Astrocyte (in vitro differentiated cells and primary cell): ENCODE results near the gene GNAQ. TPM values are rescaled to one million over a fixed set of nuclear protein-coding genes. Genes with fewer than 3 reads are reported as not detected.

Experiments
- DNase-seq: peaks from one replicate; pipeline ENCODE4 v3.0.0-alpha.2; 2010; ENCODE audit warnings: low read depth
- FAIRE-seq: peaks from 2 replicates; lab custom pipeline; 2011; peaks lifted over from hg19 to GRCh38; lab: Jason Lieb, UNC
- H2AFZ ChIP-seq: 2 replicates; pipeline ENCODE4 v1.6.0; 2012; ENCODE audit warnings: low read depth, low read length, inconsistent platforms
- H3K27ac ChIP-seq: 2 replicates; pipeline ENCODE4 v1.5.1; 2011; ENCODE audit warnings: low read depth, low read length, inconsistent platforms
- H3K27me3 ChIP-seq: 2 replicates; pipeline ENCODE4 v1.6.0; 2011; ENCODE audit warnings: low read length, inconsistent platforms; ENCODE audit not compliant: insufficient read depth
- H3K36me3 ChIP-seq: 2 replicates; pipeline ENCODE4 v1.5.1; 2011; ENCODE audit warnings: low read length, inconsistent platforms; ENCODE audit not compliant: insufficient read depth
- H3K4me1 ChIP-seq: 2 replicates; pipeline ENCODE4 v1.5.1; 2011; ENCODE audit warnings: low read length, inconsistent platforms; ENCODE audit not compliant: insufficient read depth
- H3K4me2 ChIP-seq: 2 replicates; pipeline ENCODE4 v1.6.0; 2012; ENCODE audit warnings: low read length, inconsistent platforms
- H3K4me3 ChIP-seq: 2 replicates; pipeline ENCODE4 v1.5.1; 2011; ENCODE audit warnings: low read depth, mild to moderate bottlenecking, low read length, inconsistent platforms; ENCODE audit not compliant: insufficient read depth
- H3K79me2 ChIP-seq: 2 replicates; pipeline ENCODE4 v1.6.0; 2012; ENCODE audit warnings: mild to moderate bottlenecking, low read length, inconsistent platforms; ENCODE audit not compliant: insufficient read depth
- H3K9ac ChIP-seq: 2 replicates; pipeline ENCODE4 v1.6.0; 2012; ENCODE audit warnings: mild to moderate bottlenecking, low read length, inconsistent platforms
- H3K9me3 ChIP-seq: 2 replicates; pipeline ENCODE4 v1.5.1; 2012; ENCODE audit warnings: low read depth, mild to moderate bottlenecking, low read length, inconsistent platforms; ENCODE audit not compliant: insufficient read depth
- H4K20me1 ChIP-seq: 2 replicates; pipeline ENCODE4 v1.6.0; 2012; ENCODE audit warnings: low read length, inconsistent platforms; ENCODE audit not compliant: insufficient read depth
- H3K27ac Mint-ChIP-seq: one replicate; pipeline ENCODE4 v1.8.0; 2021; ENCODE audit warnings: mild to moderate bottlenecking, mixed read lengths; ENCODE audit not compliant: unreplicated experiment
- H3K27me3 Mint-ChIP-seq: one replicate; pipeline ENCODE4 v1.8.0; 2021; ENCODE audit warnings: low read depth, mixed read lengths; ENCODE audit not compliant: unreplicated experiment
- H3K36me3 Mint-ChIP-seq: one replicate; pipeline ENCODE4 v1.8.0; 2021; ENCODE audit warnings: low read depth, mixed read lengths; ENCODE audit not compliant: unreplicated experiment
- H3K4me1 Mint-ChIP-seq: one replicate; pipeline ENCODE4 v1.8.0; 2021; ENCODE audit warnings: low read depth, mixed read lengths; ENCODE audit not compliant: unreplicated experiment
- H3K4me3 Mint-ChIP-seq: one replicate; pipeline ENCODE4 v1.8.0; 2021; ENCODE audit warnings: mild to moderate bottlenecking, moderate library complexity, mixed read lengths; ENCODE audit not compliant: unreplicated experiment
- H3K9me3 Mint-ChIP-seq: one replicate; pipeline ENCODE4 v1.8.0; 2021; ENCODE audit warnings: mild to moderate bottlenecking, mixed read lengths; ENCODE audit not compliant: unreplicated experiment
- EZH2 ChIP-seq: IDR thresholded peaks from 2 replicates; pipeline ENCODE4 v1.6.1; 2012; ENCODE audit warnings: mild to moderate bottlenecking, low read length, inconsistent platforms; ENCODE audit not compliant: insufficient read depth
- total RNA-seq: library from RNA; stranded (reverse); gene quantifications from 2 replicates; pipeline ENCODE4 v1.2.1, GENCODE V29; 2021
- TF ChIP-seq, protein P1 (sequence below): IDR thresholded peaks from 2 replicates; pipeline ENCODE4 v1.5.1; 2011; ENCODE audit warnings: low read depth, mild to moderate bottlenecking, inconsistent platforms, low read length, moderate library complexity; ENCODE audit not compliant: insufficient read depth

Gene GNAQ
- total RNA-seq, 1 donor from 2014 or later: 74.9 TPM

DNA sequence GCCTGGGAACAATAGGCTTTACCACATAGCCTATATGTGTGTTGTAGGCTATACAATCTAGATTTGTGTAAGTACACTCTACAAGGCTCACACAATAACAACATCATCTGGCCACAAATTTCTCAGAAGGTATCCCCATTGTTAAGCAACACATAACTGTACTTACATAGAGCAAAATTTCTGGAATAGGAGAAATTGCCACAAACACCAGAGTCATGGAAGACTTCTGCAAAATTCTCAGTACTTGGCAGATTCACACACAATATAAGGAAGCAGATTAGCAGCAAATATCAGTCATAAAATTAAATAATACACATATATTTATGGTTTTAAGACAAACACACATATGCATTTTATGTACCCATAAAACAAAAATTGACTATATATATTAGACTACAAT is 16.4 kb downstream of the GNAQ start:
- Histone ChIP-seq H3K4me2 (no peak overlapping the region), H3K27me3 (no peaks in the 10 kb centered on the region), H4K20me1 (peaks cover 40% of the 10 kb centered on the region), H3K9me3 (no peaks in the 10 kb centered on the region), H3K27ac (peak overlapping the region; percentile 36), H2AFZ (no peak overlapping the region), H3K4me3 (no peak overlapping the region), H3K9ac (no peak overlapping the region), H3K36me3 (no peaks in the 10 kb centered on the region), H3K79me2 (peaks cover 97% of the 10 kb centered on the region), H3K4me1 (peaks cover 16% of the 10 kb centered on the region)
- Mint-ChIP-seq H3K27me3 (no peaks in the 10 kb centered on the region), H3K36me3 (peaks cover 4% of the 10 kb centered on the region), H3K27ac (no peak overlapping the region), H3K4me1 (peaks cover 34% of the 10 kb centered on the region), H3K9me3 (no peaks in the 10 kb centered on the region), H3K4me3 (no peak overlapping the region)
- TF ChIP-seq EZH2: no peak
- TF ChIP-seq, protein P1, sequence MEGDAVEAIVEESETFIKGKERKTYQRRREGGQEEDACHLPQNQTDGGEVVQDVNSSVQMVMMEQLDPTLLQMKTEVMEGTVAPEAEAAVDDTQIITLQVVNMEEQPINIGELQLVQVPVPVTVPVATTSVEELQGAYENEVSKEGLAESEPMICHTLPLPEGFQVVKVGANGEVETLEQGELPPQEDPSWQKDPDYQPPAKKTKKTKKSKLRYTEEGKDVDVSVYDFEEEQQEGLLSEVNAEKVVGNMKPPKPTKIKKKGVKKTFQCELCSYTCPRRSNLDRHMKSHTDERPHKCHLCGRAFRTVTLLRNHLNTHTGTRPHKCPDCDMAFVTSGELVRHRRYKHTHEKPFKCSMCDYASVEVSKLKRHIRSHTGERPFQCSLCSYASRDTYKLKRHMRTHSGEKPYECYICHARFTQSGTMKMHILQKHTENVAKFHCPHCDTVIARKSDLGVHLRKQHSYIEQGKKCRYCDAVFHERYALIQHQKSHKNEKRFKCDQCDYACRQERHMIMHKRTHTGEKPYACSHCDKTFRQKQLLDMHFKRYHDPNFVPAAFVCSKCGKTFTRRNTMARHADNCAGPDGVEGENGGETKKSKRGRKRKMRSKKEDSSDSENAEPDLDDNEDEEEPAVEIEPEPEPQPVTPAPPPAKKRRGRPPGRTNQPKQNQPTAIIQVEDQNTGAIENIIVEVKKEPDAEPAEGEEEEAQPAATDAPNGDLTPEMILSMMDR: no peak
- no peak for DNase-seq
- FAIRE-seq: no peak

DNA sequence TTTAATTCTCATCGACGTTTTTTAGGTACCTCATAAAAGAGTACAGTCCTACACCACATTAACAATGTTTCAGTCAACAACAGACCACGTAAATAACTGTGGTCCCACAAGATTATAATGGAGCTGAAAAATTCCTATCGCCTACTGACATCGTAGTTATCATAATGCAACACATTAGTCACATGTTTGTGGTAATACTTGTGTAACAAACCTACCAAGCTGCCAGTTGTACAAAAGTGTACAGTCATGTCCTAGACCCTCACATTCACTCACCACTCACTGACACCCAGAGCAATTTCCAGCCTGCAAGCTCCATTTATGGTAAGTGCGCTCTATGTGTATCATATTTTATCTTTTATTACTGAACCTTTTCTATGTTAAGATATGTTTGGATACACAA is 16.8 kb downstream of the GNAQ start:
- peaks cover 38% of the 10 kb centered on the region for H3K4me1 Mint-ChIP-seq
- H3K4me2 ChIP-seq: peak overlapping the region; percentile 70
- no peak for FAIRE-seq
- no peaks in the 10 kb centered on the region for H3K36me3 Mint-ChIP-seq
- H3K9ac ChIP-seq: no peak overlapping the region
- no peaks in the 10 kb centered on the region for H3K27me3 ChIP-seq
- TF ChIP-seq EZH2: no peak
- TF ChIP-seq, protein P1: no peak
- H4K20me1 ChIP-seq: peaks cover 40% of the 10 kb centered on the region
- no peaks in the 10 kb centered on the region for H3K9me3 Mint-ChIP-seq
- no peaks in the 10 kb centered on the region for H3K36me3 ChIP-seq
- no peaks in the 10 kb centered on the region for H3K9me3 ChIP-seq
- H3K27ac ChIP-seq: peak overlapping the region; percentile 36
- peak; percentile 85 for DNase-seq
- H3K79me2 ChIP-seq: peaks cover 97% of the 10 kb centered on the region
- no peak overlapping the region for H2AFZ ChIP-seq
- peaks cover 16% of the 10 kb centered on the region for H3K4me1 ChIP-seq
- H3K27ac Mint-ChIP-seq: peak overlapping the region; percentile 85
- H3K27me3 Mint-ChIP-seq: no peaks in the 10 kb centered on the region
- H3K4me3 Mint-ChIP-seq: no peak overlapping the region
- no peak overlapping the region for H3K4me3 ChIP-seq

DNA sequence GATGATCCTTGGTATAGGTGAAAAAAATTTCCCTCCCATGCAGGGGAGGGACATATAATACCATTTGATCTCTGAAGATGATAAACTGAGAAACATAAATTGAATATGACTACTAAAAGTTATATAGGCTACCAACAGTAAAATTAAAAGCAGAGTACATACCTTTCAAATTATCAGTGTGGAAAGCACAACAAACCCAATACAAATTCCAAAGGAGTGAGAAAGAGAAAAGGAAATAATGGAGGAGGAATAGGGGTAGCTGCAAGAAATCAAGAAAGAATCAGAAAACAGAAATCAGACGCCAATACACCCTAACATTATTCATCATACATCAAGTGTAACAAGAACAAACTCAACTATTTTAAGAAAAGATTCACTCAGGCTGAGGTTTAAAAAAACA is 17.7 kb downstream of the GNAQ start:
- peaks cover 99% of the 10 kb centered on the region for H3K79me2 ChIP-seq
- peaks cover 40% of the 10 kb centered on the region for H3K4me1 Mint-ChIP-seq

More for the DNA sequence above, 17.7 kb downstream of the GNAQ start:
- Histone ChIP-seq H3K27me3 (no peaks in the 10 kb centered on the region), H3K4me2 (peak overlapping the region; percentile 70), H3K4me3 (no peak overlapping the region), H3K9ac (no peak overlapping the region), H3K36me3 (no peaks in the 10 kb centered on the region), H2AFZ (no peak overlapping the region), H3K4me1 (peaks cover 16% of the 10 kb centered on the region), H4K20me1 (peaks cover 44% of the 10 kb centered on the region), H3K9me3 (no peaks in the 10 kb centered on the region), H3K27ac (peak overlapping the region; percentile 36)
- DNase-seq (no peak), FAIRE-seq (peak; percentile 63)
- peak overlapping the region; percentile 68 for H3K27ac Mint-ChIP-seq
- H3K4me3 Mint-ChIP-seq: no peak overlapping the region
- no peaks in the 10 kb centered on the region for H3K36me3 Mint-ChIP-seq
- no peaks in the 10 kb centered on the region for H3K9me3 Mint-ChIP-seq
- H3K27me3 Mint-ChIP-seq: no peaks in the 10 kb centered on the region
- TF ChIP-seq, protein P1: no peak
- TF ChIP-seq EZH2: no peak
